Dermis microvascular lymphatic vessel endothelial cell (primary cell): ENCODE measurements around the gene DUSP5. TPM values are rescaled to one million over a fixed set of nuclear protein-coding genes. Genes with fewer than 3 reads are reported as not detected.

ENCODE experiments used
- DNase-seq, 2 donors: peaks; one replicate each; pipeline versions ENCODE4 v3.0.0 to v3.0.0-alpha.2; 2010; ENCODE audit warnings: low read depth in 2 of 2
- total RNA-seq: library from RNA; depleted of rRNA; stranded (reverse); fragments of >200 nt; gene quantifications from 2 replicates; pipeline ENCODE4 v1.2.1, GENCODE V29; 2014

The DUSP5 gene
- total RNA-seq, 1 donor from 2014 or later = 34.1 TPM

GRCh38 chr10:110499796-110500514 is 2.2 kb downstream of the DUSP5 start:
- DNase-seq = no peak

- DNase-seq = peak in 1 of 2 donors; percentile 48
Measured at GRCh38 chr10:110500515-110500905, 2.8 kb downstream of the DUSP5 start.

DNA sequence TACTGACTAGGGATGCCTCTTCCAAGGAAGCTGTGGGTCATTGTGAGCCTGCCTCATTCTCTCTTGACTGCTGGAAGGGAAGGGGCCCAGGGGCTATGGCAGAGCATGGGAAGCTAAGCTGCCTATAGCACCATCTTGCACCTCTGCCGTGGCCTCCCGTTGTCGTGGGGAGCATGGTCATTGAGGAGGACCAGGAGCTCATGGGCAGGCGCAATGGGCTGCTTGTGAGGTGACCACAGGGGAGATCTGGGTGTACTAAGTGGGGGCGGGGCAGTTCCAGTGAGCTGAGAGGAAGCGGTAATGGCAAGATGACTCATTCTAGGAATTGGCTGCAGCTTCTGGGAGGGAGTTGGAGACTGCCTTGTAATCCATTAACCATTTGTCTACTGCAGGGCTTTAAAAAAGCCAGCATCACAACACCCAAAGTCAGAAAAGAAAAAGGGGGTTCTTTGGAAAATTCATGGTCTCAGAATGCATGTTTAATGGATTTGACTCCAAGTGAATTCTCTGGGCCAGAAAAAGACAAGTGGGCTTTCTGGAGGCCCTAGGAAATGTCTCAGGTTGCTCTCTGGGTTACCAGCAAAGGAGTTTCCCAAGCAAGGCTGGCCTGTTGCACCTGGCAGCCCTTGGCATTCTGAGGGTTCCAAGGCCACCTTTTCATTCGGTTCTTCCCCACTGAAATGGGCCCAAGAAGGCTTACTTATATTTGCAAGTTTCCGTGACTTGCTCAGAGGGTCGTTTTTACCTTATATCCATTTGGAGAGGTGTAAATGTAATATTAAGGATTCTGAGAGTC is 3.6 kb downstream of the DUSP5 start:
- DNase-seq = peak; percentile 71 to 94

DNA sequence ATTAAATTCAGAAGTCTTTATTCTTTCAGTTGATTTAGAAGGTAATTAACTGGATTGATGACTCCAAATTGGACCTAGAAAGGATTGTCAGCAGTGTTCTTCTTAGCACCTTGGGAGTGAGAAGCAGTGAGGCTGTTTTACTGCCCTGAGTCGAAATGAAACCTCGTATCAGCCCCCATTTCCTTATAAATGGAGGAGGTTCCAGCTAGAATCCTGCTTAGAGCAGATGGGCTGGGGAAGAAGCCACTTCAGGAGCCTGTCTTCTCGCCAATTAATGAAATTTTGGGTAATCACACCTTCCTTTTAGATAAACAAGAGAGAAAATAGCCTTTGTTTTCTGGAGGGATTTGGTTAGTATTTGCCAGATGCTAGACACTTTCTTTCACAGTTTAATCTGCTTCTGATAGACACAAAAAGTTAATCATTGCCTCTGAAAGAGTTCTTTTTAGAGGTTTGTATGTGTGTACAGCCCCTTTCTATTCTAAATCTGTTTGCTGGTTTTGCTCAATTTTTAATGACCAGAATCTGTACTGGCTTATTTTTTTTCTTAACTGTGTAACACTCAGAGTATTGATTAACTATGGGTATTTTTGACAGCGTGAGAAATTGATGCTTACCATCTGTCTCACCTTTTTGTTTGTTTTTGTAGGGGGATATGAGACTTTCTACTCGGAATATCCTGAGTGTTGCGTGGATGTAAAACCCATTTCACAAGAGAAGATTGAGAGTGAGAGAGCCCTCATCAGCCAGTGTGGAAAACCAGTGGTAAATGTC is 4.6 kb downstream of the DUSP5 start:
- no peak for DNase-seq

DNA sequence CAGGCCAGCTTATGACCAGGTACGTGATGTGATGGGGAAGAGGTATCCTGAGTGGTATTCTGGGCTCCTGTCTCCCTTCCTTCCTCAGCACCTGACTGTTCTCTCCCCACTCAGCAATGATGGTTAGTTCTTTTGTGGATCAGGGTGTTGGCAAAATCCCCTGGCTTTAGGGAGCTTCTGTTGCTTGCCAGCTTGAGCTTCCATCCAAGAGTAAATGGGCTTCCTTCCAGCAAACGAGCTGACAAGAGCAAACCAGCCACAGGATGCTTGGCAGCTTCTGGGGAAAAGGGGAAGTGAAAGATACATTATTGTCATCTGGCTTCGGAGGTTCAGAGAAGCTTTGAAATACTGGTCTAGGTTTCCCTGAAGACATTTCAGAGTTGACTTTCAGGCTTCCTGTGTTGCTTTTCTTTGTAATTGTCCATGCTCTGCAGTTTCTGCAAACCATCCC is 5.2 kb downstream of the DUSP5 start:
- DNase-seq = peak in 1 of 2 donors; percentile 63

DNA sequence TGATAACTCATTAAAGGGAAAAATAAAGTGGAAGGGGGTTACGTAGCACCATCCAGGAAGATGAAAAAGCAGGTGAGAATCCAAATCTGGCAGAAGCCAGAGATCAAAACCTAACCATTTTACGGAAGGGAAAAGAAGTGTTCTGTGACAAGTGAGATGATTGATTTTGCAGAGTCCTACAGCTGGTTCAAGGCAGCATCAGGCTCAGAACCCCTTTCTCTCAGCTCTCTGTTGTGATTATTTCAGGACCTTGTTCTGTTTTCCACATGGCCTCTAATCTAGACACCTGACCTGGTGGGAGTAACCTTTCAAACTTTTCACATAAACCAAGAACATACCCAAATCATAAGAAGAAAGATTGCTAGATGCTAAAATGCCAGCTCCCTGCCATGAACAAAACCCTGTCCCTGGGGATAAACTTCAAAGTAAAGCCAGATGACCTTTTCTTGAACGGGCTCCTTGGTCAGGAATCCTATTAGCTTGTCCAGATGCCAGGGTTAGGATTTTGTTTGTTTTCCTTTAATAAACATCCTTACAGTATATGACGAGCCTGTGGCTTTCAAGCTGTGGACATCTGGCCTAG is 5.9 kb downstream of the DUSP5 start:
- DNase-seq = no peak

DNA sequence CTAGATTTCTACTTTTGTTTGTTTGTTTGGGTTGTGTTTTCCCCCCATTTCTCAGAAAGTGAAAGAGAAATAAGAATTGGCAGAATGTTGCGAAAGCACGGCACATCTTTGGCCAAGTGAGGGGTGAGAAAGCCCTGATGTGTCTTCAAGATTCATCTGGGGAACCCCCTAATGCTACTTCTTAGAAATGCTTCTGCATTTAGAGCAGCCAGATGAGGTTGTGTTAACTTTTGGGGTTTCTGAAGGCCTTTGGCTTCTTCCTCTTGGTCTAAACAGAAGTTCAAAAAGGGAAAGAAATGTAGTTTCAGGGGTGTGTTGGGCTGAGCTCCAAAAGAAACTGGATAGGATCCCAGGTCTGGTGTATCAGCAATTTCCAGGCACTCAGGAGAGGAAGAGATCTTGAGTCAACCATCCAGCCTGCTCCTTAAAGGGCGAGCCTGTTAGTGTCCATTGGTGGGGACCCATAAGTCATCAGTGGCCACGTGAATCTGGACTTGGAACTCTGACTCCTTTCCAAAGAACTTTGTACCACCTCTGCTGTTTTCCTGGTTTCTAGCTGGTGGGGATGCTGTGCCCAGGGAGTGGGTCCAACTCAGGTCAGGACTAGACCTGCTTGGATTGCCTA is 6.5 kb downstream of the DUSP5 start:
- peak in 1 of 2 donors; percentile 90 for DNase-seq

GRCh38 chr10:110505130-110505770 is 7.5 kb downstream of the DUSP5 start:
- DNase-seq = peak; percentile 69 to 75

- no peak for DNase-seq
Measured at GRCh38 chr10:110506448-110506847, 8.7 kb downstream of the DUSP5 start.

- DNase-seq = no peak
Measured at GRCh38 chr10:110507346-110507745, 9.6 kb downstream of the DUSP5 start.

DNA sequence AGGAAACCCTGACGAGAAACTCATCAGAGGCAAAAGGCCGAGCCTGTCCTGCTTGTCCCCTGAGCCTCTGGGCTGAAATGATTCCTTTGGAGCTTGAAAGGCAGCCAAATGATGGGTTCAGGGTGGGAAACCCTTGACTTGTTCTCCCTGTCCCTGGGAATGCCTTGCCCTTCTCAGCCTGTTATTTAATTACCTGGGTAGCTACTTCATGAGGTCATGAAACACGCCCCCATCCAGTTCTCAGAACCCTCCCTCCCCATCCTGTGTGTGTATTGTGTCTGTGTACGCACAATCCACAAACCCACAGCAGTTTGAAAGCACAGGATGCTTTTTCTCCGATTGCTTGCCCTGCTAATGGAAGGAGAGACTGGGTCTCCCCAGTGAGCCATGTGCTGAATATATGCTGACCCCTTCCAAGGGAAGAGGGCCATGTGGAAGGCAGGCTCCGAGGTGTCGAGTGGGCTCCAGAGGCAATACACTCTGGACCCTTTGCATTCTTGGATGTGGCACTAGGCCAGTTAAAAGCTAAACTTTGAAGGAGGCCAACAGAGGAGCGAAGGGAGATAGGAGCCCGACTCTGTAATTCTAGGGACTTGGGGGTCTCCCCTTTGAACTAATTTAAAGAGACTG is 10.6 kb downstream of the DUSP5 start:
- no peak for DNase-seq

DNA sequence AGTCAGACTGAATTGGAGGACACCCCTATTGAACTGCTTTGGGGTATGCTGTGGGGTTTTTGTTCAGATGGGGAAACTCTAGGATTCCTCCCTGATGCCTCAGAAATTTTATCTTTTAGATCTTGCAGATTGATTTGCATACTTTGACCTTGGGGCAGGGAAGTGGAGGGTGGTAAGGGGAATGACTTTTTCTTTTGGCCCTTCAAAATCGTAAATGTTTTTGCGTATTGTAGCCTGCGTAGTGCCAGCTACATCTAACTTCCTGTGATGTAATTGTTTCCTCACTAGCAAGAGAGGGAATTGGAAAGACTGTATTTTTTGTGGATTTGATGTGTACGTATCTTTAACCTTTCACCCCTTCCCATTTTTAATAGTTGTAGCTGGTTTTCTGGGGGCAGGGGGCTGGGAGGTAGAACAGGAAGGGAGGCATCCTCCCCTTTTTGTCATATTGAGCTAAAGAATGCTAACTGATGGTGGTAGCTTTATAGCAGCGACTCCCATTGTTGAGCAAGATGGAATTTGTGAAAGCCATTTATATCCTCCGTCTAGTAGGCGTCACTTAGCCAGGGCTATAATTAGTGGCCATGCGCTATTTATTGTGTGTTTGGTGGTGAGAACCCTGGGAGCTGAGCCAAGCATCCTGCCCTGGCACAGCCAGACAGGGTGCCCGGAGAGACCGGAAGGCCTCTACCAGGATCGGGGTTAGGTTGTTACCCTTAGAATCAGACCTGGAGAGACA is 11.3 kb downstream of the DUSP5 start:
- DNase-seq = peak in 1 of 2 donors; percentile 45

- no peak for DNase-seq
Measured at GRCh38 chr10:110509560-110509959, 11.9 kb downstream of the DUSP5 start.

DNA sequence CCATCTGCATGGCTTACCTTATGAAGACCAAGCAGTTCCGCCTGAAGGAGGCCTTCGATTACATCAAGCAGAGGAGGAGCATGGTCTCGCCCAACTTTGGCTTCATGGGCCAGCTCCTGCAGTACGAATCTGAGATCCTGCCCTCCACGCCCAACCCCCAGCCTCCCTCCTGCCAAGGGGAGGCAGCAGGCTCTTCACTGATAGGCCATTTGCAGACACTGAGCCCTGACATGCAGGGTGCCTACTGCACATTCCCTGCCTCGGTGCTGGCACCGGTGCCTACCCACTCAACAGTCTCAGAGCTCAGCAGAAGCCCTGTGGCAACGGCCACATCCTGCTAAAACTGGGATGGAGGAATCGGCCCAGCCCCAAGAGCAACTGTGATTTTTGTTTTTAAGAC is 12.4 kb downstream of the DUSP5 start:
- no peak for DNase-seq

DNA sequence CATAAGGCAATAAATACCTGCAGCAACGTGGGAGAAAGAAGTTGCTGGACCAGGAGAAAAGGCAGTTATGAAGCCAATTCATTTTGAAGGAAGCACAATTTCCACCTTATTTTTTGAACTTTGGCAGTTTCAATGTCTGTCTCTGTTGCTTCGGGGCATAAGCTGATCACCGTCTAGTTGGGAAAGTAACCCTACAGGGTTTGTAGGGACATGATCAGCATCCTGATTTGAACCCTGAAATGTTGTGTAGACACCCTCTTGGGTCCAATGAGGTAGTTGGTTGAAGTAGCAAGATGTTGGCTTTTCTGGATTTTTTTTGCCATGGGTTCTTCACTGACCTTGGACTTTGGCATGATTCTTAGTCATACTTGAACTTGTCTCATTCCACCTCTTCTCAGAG is 13.0 kb downstream of the DUSP5 start:
- no peak for DNase-seq

DNA sequence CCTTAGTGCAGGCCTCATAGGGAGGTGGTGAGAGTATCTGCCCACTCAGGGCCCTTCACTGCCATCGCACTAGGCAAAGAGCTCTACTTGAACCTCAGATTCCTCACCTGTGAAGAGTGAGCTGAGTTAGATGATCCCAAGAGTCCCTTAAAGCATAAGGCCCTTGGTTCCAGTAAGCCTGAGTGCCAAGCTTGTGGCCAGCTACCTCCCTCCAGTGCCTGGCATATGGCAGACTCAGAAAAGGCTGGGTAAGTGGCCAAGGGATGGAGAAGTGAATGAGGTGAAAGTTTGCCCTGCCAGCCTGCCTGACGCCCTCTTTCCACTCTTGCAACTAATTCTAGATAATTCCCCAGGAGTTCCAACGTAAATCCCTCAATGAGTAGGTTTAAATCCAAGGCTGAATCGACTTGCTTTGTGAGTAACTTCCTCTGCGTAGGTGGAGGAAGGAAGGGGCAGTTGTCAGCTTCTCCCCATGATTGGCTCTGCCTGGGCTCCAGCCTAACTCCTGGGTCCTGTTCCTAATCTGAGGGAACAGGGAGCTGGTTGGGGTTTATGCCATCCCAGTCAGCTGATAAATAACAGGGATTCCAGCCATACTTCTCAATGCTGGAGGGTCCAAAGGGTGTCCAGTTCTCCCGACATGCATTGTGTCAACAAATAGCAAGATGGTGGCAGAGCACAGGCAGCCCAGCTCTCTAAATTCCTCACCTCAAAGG is 14.2 kb downstream of the DUSP5 start:
- peak in 1 of 2 donors; percentile 83 for DNase-seq

GRCh38 chr10:110512461-110513187 is 14.9 kb downstream of the DUSP5 start:
- DNase-seq = peak in 1 of 2 donors; percentile 74

- no peak for DNase-seq
Measured at GRCh38 chr10:110513949-110514348, 16.2 kb downstream of the DUSP5 start.
